GM18870 (cell line): ENCODE results near the gene SLC41A2.
"Not testable (repeated sequence)": the region's sequence is repeated elsewhere in the genome, so short reads cannot be mapped to it uniquely, and the experiment has no call there.

Experiments used
- ATAC-seq: cut with Tn5 transposase; IDR thresholded peaks from one replicate; pipeline ENCODE4 v1.9.1; 2021; ENCODE audit warnings: moderate library complexity; ENCODE audit not compliant: unreplicated experiment

The SLC41A2 gene

GRCh38 chr12:104964167-104964855 is 6.2 kb upstream of the SLC41A2 start:
- no peak for ATAC-seq

- ATAC-seq, result no peak
Measured at GRCh38 chr12:104963757-104964156, 5.7 kb upstream of the SLC41A2 start.

GRCh38 chr12:104960464-104960863 is 2.4 kb upstream of the SLC41A2 start:
- ATAC-seq, result no peak

- no peak for ATAC-seq
Measured at GRCh38 chr12:104959335-104959841, 1.3 kb upstream of the SLC41A2 start.

GRCh38 chr12:104958805-104959334 is 780 bp upstream of the SLC41A2 start:
- no peak for ATAC-seq

- ATAC-seq, result peak; percentile 14
Measured at GRCh38 chr12:104957719-104958000, 430 bp downstream of the SLC41A2 start.

- no peak for ATAC-seq
Measured at GRCh38 chr12:104956870-104957718, 996 bp downstream of the SLC41A2 start.

- no peak for ATAC-seq
Measured at GRCh38 chr12:104955703-104956102, 2.4 kb downstream of the SLC41A2 start.

GRCh38 chr12:104953323-104953722 is 4.8 kb downstream of the SLC41A2 start:
- no peak for ATAC-seq

- ATAC-seq, result no peak
Measured at GRCh38 chr12:104952816-104953215, 5.3 kb downstream of the SLC41A2 start.

- no peak for ATAC-seq
Measured at GRCh38 chr12:104951759-104952509, 6.2 kb downstream of the SLC41A2 start.

GRCh38 chr12:104948716-104949115 is 9.4 kb downstream of the SLC41A2 start:
- not testable (repeated sequence) for ATAC-seq

GRCh38 chr12:104944252-104944651 is 13.8 kb downstream of the SLC41A2 start:
- ATAC-seq, result no peak

GRCh38 chr12:104943401-104943800 is 14.7 kb downstream of the SLC41A2 start:
- not testable (repeated sequence) for ATAC-seq

GRCh38 chr12:104942075-104942474 is 16.0 kb downstream of the SLC41A2 start:
- ATAC-seq, result no peak

- ATAC-seq, result no peak
Measured at GRCh38 chr12:104941454-104941853, 16.6 kb downstream of the SLC41A2 start.

GRCh38 chr12:104939089-104939488 is 19.0 kb downstream of the SLC41A2 start:
- ATAC-seq, result no peak

GRCh38 chr12:104938371-104938770 is 19.7 kb downstream of the SLC41A2 start:
- no peak for ATAC-seq

GRCh38 chr12:104935886-104936285 is 22.2 kb downstream of the SLC41A2 start:
- ATAC-seq, result no peak

GRCh38 chr12:104933778-104934177 is 24.3 kb downstream of the SLC41A2 start:
- no peak for ATAC-seq

- no peak for ATAC-seq
Measured at GRCh38 chr12:104933128-104933527, 25.0 kb downstream of the SLC41A2 start.
